H1 (cell line): ENCODE results near the gene PRELID1. TPM values are rescaled to one million over a fixed set of nuclear protein-coding genes. Genes with fewer than 3 reads are reported as not detected.

Experiments used
- BACH1 ChIP-seq: IDR thresholded peaks from 2 replicates; pipeline ENCODE4 v1.6.1; 2012; ENCODE audit warnings: low read length, improper control_type of control experiment
- CHD7 ChIP-seq: fragments of 300-600 bp; sonication (generic); IDR thresholded peaks from 2 replicates; pipeline ENCODE4 v1.7.1; 2012; ENCODE audit warnings: low read length, moderate library complexity, mild to moderate bottlenecking, inconsistent platforms; ENCODE audit not compliant: insufficient replicate concordance
- KDM5A ChIP-seq: fragments of 200-600 bp; IDR thresholded peaks from 2 replicates; pipeline ENCODE4 v1.7.1; 2012; ENCODE audit warnings: mild to moderate bottlenecking, low read length, inconsistent platforms, mixed read lengths
- SIX5 ChIP-seq: IDR thresholded peaks from 2 replicates; pipeline ENCODE4 v1.6.1; 2011; ENCODE audit warnings: mild to moderate bottlenecking, low read depth, low read length
- SP1 ChIP-seq: IDR thresholded peaks from 2 replicates; pipeline ENCODE4 v1.6.1; 2011; ENCODE audit warnings: low read depth, low read length
- TCF12 ChIP-seq: IDR thresholded peaks from 2 replicates; pipeline ENCODE4 v1.6.1; 2011; ENCODE audit warnings: low read depth, mild to moderate bottlenecking, low read length
- polyA plus RNA-seq, 7 experiments: library from polyadenylated mRNA; depleted of rRNA in 3 of 7; stranded (reverse) in 5 of 7; unstranded in 2 of 7; fragments of >200 nt in 5 of 7; fragments of 200-250 nt in 2 of 7; gene quantifications; 1 replicate in 5 of 7; 2 replicates in 1 of 7; 4 replicates in 1 of 7; pipeline versions ENCODE4 v1.2.1 to v1.2.3, GENCODE V29; 2011 to 2013; ENCODE audit warnings: missing spikeins in 2 of 7, mixed read lengths in 2 of 7
- total RNA-seq: library from RNA; stranded (reverse); fragmentation: NEBNext Ultra II Directional; extraction: Animal tissue kit (Norgen Biotek cat#: 25700); gene quantifications from 2 replicates; pipeline ENCODE4 v1.2.1, GENCODE V29; 2021

The PRELID1 gene
- total and polyA plus RNA-seq, 2 of the 8 experiments (the other 6 are each of a cell fraction or from before 2014, with no cell fraction given) = 272 to 428 TPM

DNA sequence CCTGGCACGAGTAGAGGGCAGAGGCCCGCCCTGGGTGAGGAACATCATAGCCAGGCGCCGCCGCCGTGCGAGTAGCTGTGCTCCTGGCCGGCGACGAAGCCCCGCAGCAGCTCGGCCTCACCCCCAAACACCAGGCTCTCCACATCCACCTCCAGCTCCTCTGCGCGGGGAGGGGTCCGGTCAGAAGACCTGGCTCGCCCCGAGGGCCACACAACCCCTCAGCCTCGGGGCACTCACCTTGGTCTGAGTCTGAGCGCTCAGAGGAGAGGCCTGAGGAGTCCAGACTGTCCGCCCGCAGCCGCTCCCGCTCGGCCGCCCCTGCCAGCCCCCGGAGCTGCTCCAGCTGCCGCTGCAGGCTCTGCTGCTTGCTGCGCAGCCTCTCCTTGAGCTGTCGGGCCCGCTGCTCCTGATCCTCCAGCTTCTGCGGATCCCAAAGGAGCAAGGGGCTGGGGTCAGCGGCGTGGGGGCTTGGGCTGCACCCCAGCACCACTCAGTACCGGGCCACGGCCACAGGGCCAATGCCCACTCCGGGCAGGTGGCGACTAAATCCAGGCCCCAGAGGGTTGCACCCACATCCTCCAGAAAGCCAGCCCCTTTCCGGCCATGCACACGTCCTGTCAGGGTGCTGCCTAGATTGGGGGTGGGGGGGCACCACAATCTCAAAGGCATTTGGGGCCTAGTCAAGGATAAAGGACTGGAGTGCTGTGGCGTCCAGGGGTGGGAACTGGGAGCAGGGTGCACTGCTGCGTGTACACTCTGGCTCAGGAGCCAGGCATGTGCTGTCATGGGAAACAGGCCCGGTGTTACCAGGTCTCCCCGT is 4.2 kb downstream of the PRELID1 start (continued):
- TF ChIP-seq CHD7 (no peak), KDM5A (no peak), SIX5 (no peak), SP1 (no peak), BACH1 (no peak), TCF12 (no peak)
